ENCODE results near the gene GAB2. TPM values are rescaled to one million over a fixed set of nuclear protein-coding genes. Genes with fewer than 3 reads are reported as not detected.

GAB2 gene
- polyA plus RNA-seq, 2 of the 4 experiments (the other 2 are of a cell fraction): 2.8 to 4.7 TPM

DNA sequence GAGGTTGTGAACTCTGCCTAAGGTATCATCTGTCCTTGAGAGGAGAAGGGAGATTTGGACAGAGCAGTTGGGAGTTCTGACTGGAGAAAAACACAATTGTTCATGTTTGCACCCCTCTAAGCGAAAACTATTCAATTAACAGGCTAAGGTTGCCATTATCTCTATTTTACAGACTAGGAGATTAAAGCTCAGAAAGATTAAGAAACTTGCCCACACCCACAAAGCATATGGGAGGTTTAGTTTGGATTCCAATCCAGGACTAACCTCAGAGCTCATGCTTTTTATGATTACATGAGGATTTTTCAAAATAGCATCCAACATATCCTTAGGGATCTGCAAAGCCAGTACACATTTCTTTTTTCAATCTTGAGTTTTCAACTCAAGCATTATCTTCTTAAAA, 22.0 kb downstream of the GAB2 start:
- no peaks in the 10 kb centered on the region for H3K9me3 ChIP-seq
- DNase-seq (ENCODE audit: low read depth in 1 of 2, low spot score in 1 of 2): no peak
- TF ChIP-seq ZC3H11A (IDR thresholded peaks at IDR 0.05) (no peak), ZFP36 (IDR thresholded peaks at IDR 0.05; ENCODE audit: borderline replicate concordance, partially characterized antibody) (no peak), RARB (CRISPR knock-in tag; IDR thresholded peaks at IDR 0.05) (no peak), NR3C1 (IDR thresholded peaks at IDR 0.05) (no peak), MAFK (IDR thresholded peaks at IDR 0.05; ENCODE audit: partially characterized antibody) (no peak), EHMT2 (IDR thresholded peaks at IDR 0.05; ENCODE audit: low read depth) (no peak), HOXB13 (CRISPR knock-in tag; IDR thresholded peaks at IDR 0.05; ENCODE audit: low read depth) (no peak)
- TF ChIP-seq, protein P1, sequence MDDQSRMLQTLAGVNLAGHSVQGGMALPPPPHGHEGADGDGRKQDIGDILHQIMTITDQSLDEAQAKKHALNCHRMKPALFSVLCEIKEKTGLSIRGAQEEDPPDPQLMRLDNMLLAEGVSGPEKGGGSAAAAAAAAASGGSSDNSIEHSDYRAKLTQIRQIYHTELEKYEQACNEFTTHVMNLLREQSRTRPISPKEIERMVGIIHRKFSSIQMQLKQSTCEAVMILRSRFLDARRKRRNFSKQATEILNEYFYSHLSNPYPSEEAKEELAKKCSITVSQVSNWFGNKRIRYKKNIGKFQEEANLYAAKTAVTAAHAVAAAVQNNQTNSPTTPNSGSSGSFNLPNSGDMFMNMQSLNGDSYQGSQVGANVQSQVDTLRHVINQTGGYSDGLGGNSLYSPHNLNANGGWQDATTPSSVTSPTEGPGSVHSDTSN (IDR thresholded peaks at IDR 0.05): no peak
- TF ChIP-seq, protein P2, sequence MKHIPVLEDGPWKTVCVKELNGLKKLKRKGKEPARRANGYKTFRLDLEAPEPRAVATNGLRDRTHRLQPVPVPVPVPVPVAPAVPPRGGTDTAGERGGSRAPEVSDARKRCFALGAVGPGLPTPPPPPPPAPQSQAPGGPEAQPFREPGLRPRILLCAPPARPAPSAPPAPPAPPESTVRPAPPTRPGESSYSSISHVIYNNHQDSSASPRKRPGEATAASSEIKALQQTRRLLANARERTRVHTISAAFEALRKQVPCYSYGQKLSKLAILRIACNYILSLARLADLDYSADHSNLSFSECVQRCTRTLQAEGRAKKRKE (CRISPR knock-in tag; IDR thresholded peaks at IDR 0.05; ENCODE audit: low read depth): no peak
- TF ChIP-seq, protein P3, sequence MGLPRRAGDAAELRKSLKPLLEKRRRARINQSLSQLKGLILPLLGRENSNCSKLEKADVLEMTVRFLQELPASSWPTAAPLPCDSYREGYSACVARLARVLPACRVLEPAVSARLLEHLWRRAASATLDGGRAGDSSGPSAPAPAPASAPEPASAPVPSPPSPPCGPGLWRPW (IDR thresholded peaks at IDR 0.05): no peak
- ChIA-PET POLR2A (no interaction called here), CTCF (interaction anchor here (0.5 kb wide), 1 partner anchor 26 kb away, joined by 3 read pairs; no protein-coding TSS in a partner anchor)
- 56% methylated on average over 1 of the region's 1 CpG for WGBS (ENCODE audit: missing lambda C conversion rate)
- no peak for FAIRE-seq
- H3K27ac ChIP-seq: no peak overlapping the region
- ATAC-seq: no peak
- no peaks in the 10 kb centered on the region for H3K4me1 ChIP-seq
- H3K4me3 ChIP-seq: no peak overlapping the region
- no peak overlapping the region for H3K4me2 ChIP-seq

DNA sequence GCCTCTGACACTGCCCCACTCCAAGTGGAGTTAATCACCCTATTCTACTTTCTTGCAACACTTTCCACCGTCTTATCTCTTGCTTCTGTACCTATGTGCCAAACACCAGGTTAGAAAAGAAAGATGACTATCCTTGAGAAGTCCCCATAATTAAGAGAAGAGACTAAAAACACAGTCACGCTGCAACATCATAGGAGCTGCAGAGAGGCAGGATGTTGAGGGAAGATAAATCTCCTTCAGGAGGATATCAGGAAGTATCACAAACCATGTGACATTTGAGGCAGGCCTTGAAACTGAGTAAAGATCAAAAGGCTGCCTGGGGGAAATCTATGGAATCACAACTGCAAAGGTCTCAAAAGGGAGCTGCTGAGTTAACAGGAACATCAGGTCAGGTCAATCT, 24.8 kb downstream of the GAB2 start:
- no peak for TF ChIP-seq FOSB (CRISPR knock-in tag; IDR thresholded peaks at IDR 0.05)
- TF ChIP-seq, protein P3 (IDR thresholded peaks at IDR 0.05): no peak
- TF ChIP-seq, protein P4, sequence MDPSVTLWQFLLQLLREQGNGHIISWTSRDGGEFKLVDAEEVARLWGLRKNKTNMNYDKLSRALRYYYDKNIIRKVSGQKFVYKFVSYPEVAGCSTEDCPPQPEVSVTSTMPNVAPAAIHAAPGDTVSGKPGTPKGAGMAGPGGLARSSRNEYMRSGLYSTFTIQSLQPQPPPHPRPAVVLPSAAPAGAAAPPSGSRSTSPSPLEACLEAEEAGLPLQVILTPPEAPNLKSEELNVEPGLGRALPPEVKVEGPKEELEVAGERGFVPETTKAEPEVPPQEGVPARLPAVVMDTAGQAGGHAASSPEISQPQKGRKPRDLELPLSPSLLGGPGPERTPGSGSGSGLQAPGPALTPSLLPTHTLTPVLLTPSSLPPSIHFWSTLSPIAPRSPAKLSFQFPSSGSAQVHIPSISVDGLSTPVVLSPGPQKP (IDR thresholded peaks at IDR 0.05; ENCODE audit: low read depth, low read length): no peak
- TF ChIP-seq RCOR1 (IDR thresholded peaks at IDR 0.05; ENCODE audit: low read depth, low read length): no peak
- no peak for TF ChIP-seq JUNB (IDR thresholded peaks at IDR 0.05)
- no peak for TF ChIP-seq MAZ (IDR thresholded peaks at IDR 0.05; ENCODE audit: borderline replicate concordance, low read depth, low read length)
- TF ChIP-seq FOXS1 (CRISPR knock-in tag; IDR thresholded peaks at IDR 0.05): no peak
- no peak for TF ChIP-seq HEYL (CRISPR knock-in tag; IDR thresholded peaks at IDR 0.05)
- no peak for TF ChIP-seq GATA3 (IDR thresholded peaks at IDR 0.05; ENCODE audit: borderline replicate concordance)
- TF ChIP-seq, protein P1 (IDR thresholded peaks at IDR 0.05): no peak
- TF ChIP-seq EHF (CRISPR knock-in tag; IDR thresholded peaks at IDR 0.05): no peak
- TF ChIP-seq CEBPB (IDR thresholded peaks at IDR 0.05): no peak
- TF ChIP-seq, protein P5, sequence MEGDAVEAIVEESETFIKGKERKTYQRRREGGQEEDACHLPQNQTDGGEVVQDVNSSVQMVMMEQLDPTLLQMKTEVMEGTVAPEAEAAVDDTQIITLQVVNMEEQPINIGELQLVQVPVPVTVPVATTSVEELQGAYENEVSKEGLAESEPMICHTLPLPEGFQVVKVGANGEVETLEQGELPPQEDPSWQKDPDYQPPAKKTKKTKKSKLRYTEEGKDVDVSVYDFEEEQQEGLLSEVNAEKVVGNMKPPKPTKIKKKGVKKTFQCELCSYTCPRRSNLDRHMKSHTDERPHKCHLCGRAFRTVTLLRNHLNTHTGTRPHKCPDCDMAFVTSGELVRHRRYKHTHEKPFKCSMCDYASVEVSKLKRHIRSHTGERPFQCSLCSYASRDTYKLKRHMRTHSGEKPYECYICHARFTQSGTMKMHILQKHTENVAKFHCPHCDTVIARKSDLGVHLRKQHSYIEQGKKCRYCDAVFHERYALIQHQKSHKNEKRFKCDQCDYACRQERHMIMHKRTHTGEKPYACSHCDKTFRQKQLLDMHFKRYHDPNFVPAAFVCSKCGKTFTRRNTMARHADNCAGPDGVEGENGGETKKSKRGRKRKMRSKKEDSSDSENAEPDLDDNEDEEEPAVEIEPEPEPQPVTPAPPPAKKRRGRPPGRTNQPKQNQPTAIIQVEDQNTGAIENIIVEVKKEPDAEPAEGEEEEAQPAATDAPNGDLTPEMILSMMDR (IDR thresholded peaks at IDR 0.05): no peak
- DNase-seq (ENCODE audit: low read depth in 1 of 2, low spot score in 1 of 2) (no peak), FAIRE-seq (no peak), ATAC-seq (no peak)
- no peak overlapping the region for H3K4me2 ChIP-seq
- no peak overlapping the region for H3K4me3 ChIP-seq
- ChIA-PET POLR2A (no interaction called here), CTCF (no interaction called here)
- 82% methylated on average over 2 of the region's 2 CpGs for WGBS (ENCODE audit: missing lambda C conversion rate)
- no peak overlapping the region for H3K27ac ChIP-seq
- no peaks in the 10 kb centered on the region for H3K9me3 ChIP-seq
- H3K4me1 ChIP-seq: no peaks in the 10 kb centered on the region
